ENCODE data around the gene AOX1. TPM values are rescaled to one million over a fixed set of nuclear protein-coding genes. Genes with fewer than 3 reads are reported as not detected.
A peak's percentile ranks its signal among the peaks of the same experiment; 100 is the strongest.
"Not testable (repeated sequence)": the region's sequence is repeated elsewhere in the genome, so short reads cannot be mapped to it uniquely, and the experiment has no call there.

AOX1 gene
- total RNA-seq, 1 donor from 2014 or later: 3.4 TPM

GRCh38 chr2:200609028-200609614 lies 23.3 kb downstream of the AOX1 start:
- Mint-ChIP-seq H3K4me1 (ENCODE audit: low read depth, unreplicated experiment) (peaks cover 14% of the 10 kb centered on the region), H3K27ac (ENCODE audit: unreplicated experiment) (peak overlapping the region; percentile 83), H3K4me3 (ENCODE audit: unreplicated experiment) (no peak overlapping the region), H3K36me3 (ENCODE audit: low read depth, unreplicated experiment) (peaks cover 3% of the 10 kb centered on the region), H3K9me3 (ENCODE audit: unreplicated experiment) (peaks cover 11% of the 10 kb centered on the region), H3K27me3 (ENCODE audit: low read depth, unreplicated experiment) (no peaks in the 10 kb centered on the region)
- H3K4me3 ChIP-seq (ENCODE audit: insufficient read depth, low read depth, low read length): peak overlapping the region; percentile 33
- TF ChIP-seq CTCF (IDR thresholded peaks at IDR 0.05; ENCODE audit: insufficient read depth, low read depth, low read length) (no peak), EZH2 (IDR thresholded peaks at IDR 0.05; ENCODE audit: insufficient read depth, low read length) (no peak)
- H3K4me2 ChIP-seq (ENCODE audit: low read length): peak overlapping the region; percentile 71
- peak overlapping the region; percentile 48 for H3K9ac ChIP-seq (ENCODE audit: low read length)
- no peak overlapping the region for H2AFZ ChIP-seq (ENCODE audit: low read depth, low read length)
- peak overlapping the region; percentile 59 for H3K27ac ChIP-seq (ENCODE audit: low read depth, low read length)
- H3K36me3 ChIP-seq (ENCODE audit: insufficient read depth, low read length): no peaks in the 10 kb centered on the region
- DNase-seq (ENCODE audit: low read depth): peak; percentile 89
- H3K27me3 ChIP-seq (ENCODE audit: insufficient read depth, low read length): no peaks in the 10 kb centered on the region
- no peaks in the 10 kb centered on the region for H3K9me3 ChIP-seq (ENCODE audit: insufficient read depth, low read depth, low read length)
- no peaks in the 10 kb centered on the region for H3K79me2 ChIP-seq (ENCODE audit: insufficient read depth, low read length)
- H3K4me1 ChIP-seq (ENCODE audit: insufficient read depth, low read length): peaks cover 16% of the 10 kb centered on the region
- H4K20me1 ChIP-seq (ENCODE audit: insufficient read depth, low read length): no peaks in the 10 kb centered on the region
- FAIRE-seq: peak; percentile 99

GRCh38 chr2:200610217-200610616 lies 24.4 kb downstream of the AOX1 start:
- H3K4me3 Mint-ChIP-seq (ENCODE audit: unreplicated experiment): not testable (repeated sequence)
- H3K4me1 Mint-ChIP-seq (ENCODE audit: low read depth, unreplicated experiment): peaks cover 16% of the 10 kb centered on the region

GRCh38 chr2:200613692-200614091 lies 27.9 kb downstream of the AOX1 start:
- Histone ChIP-seq H3K4me2 (ENCODE audit: low read length) (no peak overlapping the region), H3K4me3 (ENCODE audit: insufficient read depth, low read depth, low read length) (no peak overlapping the region), H3K36me3 (ENCODE audit: insufficient read depth, low read length) (no peaks in the 10 kb centered on the region), H3K9ac (ENCODE audit: low read length) (no peak overlapping the region), H2AFZ (ENCODE audit: low read depth, low read length) (no peak overlapping the region), H3K27me3 (ENCODE audit: insufficient read depth, low read length) (no peaks in the 10 kb centered on the region), H3K9me3 (ENCODE audit: insufficient read depth, low read depth, low read length) (no peaks in the 10 kb centered on the region), H3K4me1 (ENCODE audit: insufficient read depth, low read length) (peaks cover 29% of the 10 kb centered on the region), H3K27ac (ENCODE audit: low read depth, low read length) (no peak overlapping the region), H4K20me1 (ENCODE audit: insufficient read depth, low read length) (no peaks in the 10 kb centered on the region), H3K79me2 (ENCODE audit: insufficient read depth, low read length) (no peaks in the 10 kb centered on the region)
- no peak overlapping the region for H3K4me3 Mint-ChIP-seq (ENCODE audit: unreplicated experiment)
- H3K27me3 Mint-ChIP-seq (ENCODE audit: low read depth, unreplicated experiment): no peaks in the 10 kb centered on the region
- no peak for DNase-seq (ENCODE audit: low read depth)
- H3K27ac Mint-ChIP-seq (ENCODE audit: unreplicated experiment): no peak overlapping the region
- no peaks in the 10 kb centered on the region for H3K36me3 Mint-ChIP-seq (ENCODE audit: low read depth, unreplicated experiment)
- H3K9me3 Mint-ChIP-seq (ENCODE audit: unreplicated experiment): peaks cover under 1% of the 10 kb centered on the region
- no peak for FAIRE-seq
- peaks cover 24% of the 10 kb centered on the region for H3K4me1 Mint-ChIP-seq (ENCODE audit: low read depth, unreplicated experiment)
- TF ChIP-seq EZH2 (IDR thresholded peaks at IDR 0.05; ENCODE audit: insufficient read depth, low read length): no peak

More at GRCh38 chr2:200610217-200610616, 24.4 kb downstream of the AOX1 start:
- H3K36me3 Mint-ChIP-seq (ENCODE audit: low read depth, unreplicated experiment); H3K27ac Mint-ChIP-seq (ENCODE audit: unreplicated experiment); H3K4me3 ChIP-seq (ENCODE audit: insufficient read depth, low read depth, low read length); H3K36me3 ChIP-seq (ENCODE audit: insufficient read depth, low read length); H3K27ac ChIP-seq (ENCODE audit: low read depth, low read length); H3K79me2 ChIP-seq (ENCODE audit: insufficient read depth, low read length); H3K9ac ChIP-seq (ENCODE audit: low read length); H4K20me1 ChIP-seq (ENCODE audit: insufficient read depth, low read length); H3K27me3 ChIP-seq (ENCODE audit: insufficient read depth, low read length); H3K9me3 ChIP-seq (ENCODE audit: insufficient read depth, low read depth, low read length); H2AFZ ChIP-seq (ENCODE audit: low read depth, low read length); H3K27me3 Mint-ChIP-seq (ENCODE audit: low read depth, unreplicated experiment); DNase-seq (ENCODE audit: low read depth); H3K4me2 ChIP-seq (ENCODE audit: low read length); FAIRE-seq: not testable (repeated sequence)
- H3K4me1 ChIP-seq (ENCODE audit: insufficient read depth, low read length): peaks cover 20% of the 10 kb centered on the region
- H3K9me3 Mint-ChIP-seq (ENCODE audit: unreplicated experiment): peaks cover 11% of the 10 kb centered on the region
